Nephron progenitor cell (in vitro differentiated cells): Measurements from ENCODE around the gene SPSB3.

Experiments used
- DNase-seq: peaks from one replicate; pipeline ENCODE4 v3.0.0; 2021
- H3K27ac Mint-ChIP-seq: 2 replicates; pipeline ENCODE4 v1.8.0; 2021; ENCODE audit warnings: mild to moderate bottlenecking, moderate library complexity, mixed read lengths
- H3K27me3 Mint-ChIP-seq: 2 replicates; pipeline ENCODE4 v1.8.0; 2021; ENCODE audit warnings: mild to moderate bottlenecking, low read depth, mixed read lengths; ENCODE audit not compliant: poor library complexity
- H3K36me3 Mint-ChIP-seq: 2 replicates; pipeline ENCODE4 v1.8.0; 2021; ENCODE audit warnings: low read depth, mixed read lengths
- H3K4me1 Mint-ChIP-seq: 2 replicates; pipeline ENCODE4 v1.8.0; 2021; ENCODE audit warnings: mixed read lengths
- H3K4me3 Mint-ChIP-seq: 2 replicates; pipeline ENCODE4 v1.8.0; 2021; ENCODE audit warnings: mild to moderate bottlenecking, moderate library complexity, mixed read lengths
- H3K9me3 Mint-ChIP-seq: 2 replicates; pipeline ENCODE4 v1.8.0; 2021; ENCODE audit warnings: mild to moderate bottlenecking, moderate library complexity, mixed read lengths
- TF ChIP-seq, protein P1 (sequence below): fragments of 200-600 bp; sonication (generic); IDR thresholded peaks from 2 replicates; pipeline ENCODE4 v1.5.0; 2021; ENCODE audit warnings: antibody characterized with exemption

The SPSB3 gene

GRCh38 chr16:1764971-1765370 lies 17.4 kb downstream of the SPSB3 start:
- no peaks in the 10 kb centered on the region for H3K9me3 Mint-ChIP-seq
- H3K36me3 Mint-ChIP-seq, result peaks cover 7% of the 10 kb centered on the region
- TF ChIP-seq, protein P1, sequence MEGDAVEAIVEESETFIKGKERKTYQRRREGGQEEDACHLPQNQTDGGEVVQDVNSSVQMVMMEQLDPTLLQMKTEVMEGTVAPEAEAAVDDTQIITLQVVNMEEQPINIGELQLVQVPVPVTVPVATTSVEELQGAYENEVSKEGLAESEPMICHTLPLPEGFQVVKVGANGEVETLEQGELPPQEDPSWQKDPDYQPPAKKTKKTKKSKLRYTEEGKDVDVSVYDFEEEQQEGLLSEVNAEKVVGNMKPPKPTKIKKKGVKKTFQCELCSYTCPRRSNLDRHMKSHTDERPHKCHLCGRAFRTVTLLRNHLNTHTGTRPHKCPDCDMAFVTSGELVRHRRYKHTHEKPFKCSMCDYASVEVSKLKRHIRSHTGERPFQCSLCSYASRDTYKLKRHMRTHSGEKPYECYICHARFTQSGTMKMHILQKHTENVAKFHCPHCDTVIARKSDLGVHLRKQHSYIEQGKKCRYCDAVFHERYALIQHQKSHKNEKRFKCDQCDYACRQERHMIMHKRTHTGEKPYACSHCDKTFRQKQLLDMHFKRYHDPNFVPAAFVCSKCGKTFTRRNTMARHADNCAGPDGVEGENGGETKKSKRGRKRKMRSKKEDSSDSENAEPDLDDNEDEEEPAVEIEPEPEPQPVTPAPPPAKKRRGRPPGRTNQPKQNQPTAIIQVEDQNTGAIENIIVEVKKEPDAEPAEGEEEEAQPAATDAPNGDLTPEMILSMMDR, result no peak
- no peak overlapping the region for H3K27ac Mint-ChIP-seq
- H3K27me3 Mint-ChIP-seq, result peaks cover 4% of the 10 kb centered on the region
- no peak overlapping the region for H3K4me3 Mint-ChIP-seq
- DNase-seq, result no peak
- peaks cover 6% of the 10 kb centered on the region for H3K4me1 Mint-ChIP-seq

- Mint-ChIP-seq H3K36me3 (peaks cover 7% of the 10 kb centered on the region), H3K4me3 (no peak overlapping the region), H3K27ac (no peak overlapping the region), H3K9me3 (no peaks in the 10 kb centered on the region), H3K4me1 (peaks cover 6% of the 10 kb centered on the region), H3K27me3 (peaks cover 4% of the 10 kb centered on the region)
- TF ChIP-seq, protein P1, result peak; percentile 59
- DNase-seq, result peak; percentile 79
Observed at GRCh38 chr16:1763521-1764511, 18.6 kb downstream of the SPSB3 start.

- H3K27ac Mint-ChIP-seq, result no peak overlapping the region
- no peaks in the 10 kb centered on the region for H3K9me3 Mint-ChIP-seq
- peaks cover 4% of the 10 kb centered on the region for H3K27me3 Mint-ChIP-seq
- no peak overlapping the region for H3K4me3 Mint-ChIP-seq
- TF ChIP-seq, protein P1, result no peak
- H3K4me1 Mint-ChIP-seq, result peaks cover 6% of the 10 kb centered on the region
- no peak for DNase-seq
- H3K36me3 Mint-ChIP-seq, result peaks cover 7% of the 10 kb centered on the region
Observed at GRCh38 chr16:1762879-1763520, 19.4 kb downstream of the SPSB3 start.

GRCh38 chr16:1762196-1762878 lies 20.0 kb downstream of the SPSB3 start:
- Mint-ChIP-seq H3K9me3 (no peaks in the 10 kb centered on the region), H3K4me3 (no peak overlapping the region), H3K27ac (no peak overlapping the region), H3K27me3 (peaks cover 4% of the 10 kb centered on the region), H3K4me1 (peaks cover 6% of the 10 kb centered on the region), H3K36me3 (peaks cover 7% of the 10 kb centered on the region)
- TF ChIP-seq, protein P1, result no peak
- DNase-seq, result no peak

- no peak for DNase-seq
- Mint-ChIP-seq H3K9me3 (no peaks in the 10 kb centered on the region), H3K27me3 (peaks cover 4% of the 10 kb centered on the region), H3K36me3 (peaks cover 7% of the 10 kb centered on the region), H3K27ac (no peak overlapping the region), H3K4me1 (peaks cover 6% of the 10 kb centered on the region), H3K4me3 (no peak overlapping the region)
- TF ChIP-seq, protein P1, result no peak
Observed at GRCh38 chr16:1761751-1762150, 20.6 kb downstream of the SPSB3 start.
